ENCODE measurements around the gene MAN1C1. TPM values are rescaled to one million over a fixed set of nuclear protein-coding genes. Genes with fewer than 3 reads are reported as not detected.

Gene MAN1C1
- total and polyA plus RNA-seq, 2 donors (not counting 3 experiments of a cell fraction or from before 2014, with no cell fraction given) = 1.5 to 4.0 TPM

DNA sequence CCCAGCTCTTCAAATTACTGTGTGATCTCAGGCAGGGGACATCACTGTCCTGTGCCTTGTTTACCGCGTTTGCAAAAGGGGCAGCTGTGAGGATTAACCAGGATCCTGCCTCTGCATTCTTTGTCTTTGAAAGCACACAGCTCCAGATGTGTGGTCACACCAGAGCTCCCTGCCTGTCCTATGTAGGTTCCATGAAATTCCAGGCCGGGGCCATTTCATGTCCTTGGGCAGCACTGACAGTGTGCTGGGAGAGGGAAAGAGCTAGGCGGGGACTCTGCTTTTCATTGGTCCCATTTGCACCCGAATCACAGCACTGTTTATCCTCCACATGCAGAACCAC lies 141.2 kb downstream of the MAN1C1 start:
- intact Hi-C loops (cut with micrococcal nuclease) = no loop called here
- no peaks in the 10 kb centered on the region for H3K9me1 ChIP-seq (replicated peaks; ENCODE audit: control insufficient read depth, extremely low read depth, insufficient read depth, low read length)
- H3K9me3 ChIP-seq (replicated peaks; ENCODE audit: control insufficient read depth, insufficient read depth, low read length) = no peaks in the 10 kb centered on the region
- H2AFZ ChIP-seq (ENCODE audit: low read depth, low read length) = no peak overlapping the region
- no peaks in the 10 kb centered on the region for H3K4me1 ChIP-seq (ENCODE audit: control insufficient read depth, extremely low read depth, insufficient read depth, low read length)
- no peak overlapping the region for H3K27ac ChIP-seq (ENCODE audit: insufficient read depth, low read depth, low read length)
- dilution Hi-C loops (cut with MboI; ENCODE audit: extremely low pct_ligation_motif_present, low sequenced_read_pairs) = no loop called here
- H3K9ac ChIP-seq (replicated peaks; ENCODE audit: extremely low read depth, insufficient read depth, low read length) = no peak overlapping the region
- TF ChIP-seq CTCF (IDR thresholded peaks at IDR 0.05; ENCODE audit: extremely low read depth in 1 of 2, insufficient read depth in 1 of 2, low read depth in 1 of 2, low read length in 2 of 2) (no peak), MYC (IDR thresholded peaks at IDR 0.05; ENCODE audit: low read depth, low read length) (no peak), FOS (IDR thresholded peaks at IDR 0.05; ENCODE audit: borderline replicate concordance, insufficient read depth, low read length) (no peak), MAX (IDR thresholded peaks at IDR 0.05; ENCODE audit: insufficient read depth, insufficient read length) (no peak)
- ChIA-PET CTCF (interaction anchor here (1.2 to 1.5 kb wide), 2 partner anchors 10 to 327 kb away, joined by 3 read pairs; partner anchors contain the start of gene MACO1), POLR2A (interaction anchor here (0.6 kb wide), 1 partner anchor 178 kb away, joined by 4 read pairs; no protein-coding TSS in a partner anchor)
- FAIRE-seq (no peak), DNase-seq (ENCODE audit: low read depth, low spot score) (no peak)
- no peaks in the 10 kb centered on the region for H3K79me2 ChIP-seq (ENCODE audit: control insufficient read depth, insufficient read depth, low read length)
- H3K4me3 ChIP-seq (replicated peaks in 1 of 3; ENCODE audit: insufficient read depth in 1 of 3, low read depth in 1 of 3, low read length in 3 of 3) = no peak overlapping the region
- H4K20me1 ChIP-seq (replicated peaks; ENCODE audit: control insufficient read depth, extremely low read depth, insufficient read depth, low read length) = no peaks in the 10 kb centered on the region
- H3K27me3 ChIP-seq (ENCODE audit: control insufficient read depth in 2 of 2, insufficient read depth in 2 of 2, low read length in 2 of 2) = peaks cover 0 to 4% of the 10 kb centered on the region in 2 experiments
- no TSS peak for BruUV-seq (replicated peaks)
- H3K36me3 ChIP-seq (ENCODE audit: control insufficient read depth in 2 of 2, extremely low read depth in 1 of 2, insufficient read depth in 2 of 2, low read length in 2 of 2) = no peaks in the 10 kb centered on the region
- H3K4me2 ChIP-seq (ENCODE audit: insufficient read depth, low read length) = no peak overlapping the region

GRCh38 chr1:25758466-25759070 lies 142.0 kb downstream of the MAN1C1 start:
- FAIRE-seq = no peak
- no TSS peak for BruUV-seq (replicated peaks)
- POLR2A ChIA-PET = interaction anchor here (0.6 kb wide), 1 partner anchor 179 kb away, joined by 4 read pairs; no protein-coding TSS in a partner anchor

More at GRCh38 chr1:25758466-25759070, 142.0 kb downstream of the MAN1C1 start:
- no peaks in the 10 kb centered on the region for H3K79me2 ChIP-seq (ENCODE audit: control insufficient read depth, insufficient read depth, low read length)
- TF ChIP-seq POLR2AphosphoS5 (IDR thresholded peaks at IDR 0.05; ENCODE audit: insufficient read depth, low read depth, low read length) (no peak), MAX (IDR thresholded peaks at IDR 0.05; ENCODE audit: insufficient read depth, insufficient read length) (no peak), EZH2 (IDR thresholded peaks at IDR 0.05; ENCODE audit: borderline replicate concordance, low read depth, low read length, severe bottlenecking) (no peak), GATA2 (IDR thresholded peaks at IDR 0.05; ENCODE audit: insufficient read depth, insufficient read length, low read depth, low read length) (no peak), POLR2A (IDR thresholded peaks at IDR 0.05; ENCODE audit: low read depth, low read length) (no peak), MYC (IDR thresholded peaks at IDR 0.05; ENCODE audit: low read depth, low read length) (no peak), JUN (IDR thresholded peaks at IDR 0.05; ENCODE audit: borderline replicate concordance, insufficient read depth, insufficient read length, low read depth) (no peak), FOS (IDR thresholded peaks at IDR 0.05; ENCODE audit: borderline replicate concordance, insufficient read depth, low read length) (no peak), CTCF (IDR thresholded peaks at IDR 0.05; ENCODE audit: extremely low read depth in 1 of 2, insufficient read depth in 1 of 2, low read depth in 1 of 2, low read length in 2 of 2) (no peak)
- H3K4me3 ChIP-seq (replicated peaks in 1 of 3; ENCODE audit: insufficient read depth in 1 of 3, low read depth in 1 of 3, low read length in 3 of 3) = no peak overlapping the region
- H3K4me2 ChIP-seq (ENCODE audit: insufficient read depth, low read length) = no peak overlapping the region
- H3K36me3 ChIP-seq (ENCODE audit: control insufficient read depth in 2 of 2, extremely low read depth in 1 of 2, insufficient read depth in 2 of 2, low read length in 2 of 2) = no peaks in the 10 kb centered on the region
- H3K9me3 ChIP-seq (replicated peaks; ENCODE audit: control insufficient read depth, insufficient read depth, low read length) = no peaks in the 10 kb centered on the region
- no peak overlapping the region for H3K9ac ChIP-seq (replicated peaks; ENCODE audit: extremely low read depth, insufficient read depth, low read length)
- no peaks in the 10 kb centered on the region for H4K20me1 ChIP-seq (replicated peaks; ENCODE audit: control insufficient read depth, extremely low read depth, insufficient read depth, low read length)
- DNase-seq (ENCODE audit: low read depth, low spot score) = no peak
- dilution Hi-C loops (cut with MboI; ENCODE audit: extremely low pct_ligation_motif_present, low sequenced_read_pairs) = no loop called here
- H2AFZ ChIP-seq (ENCODE audit: low read depth, low read length) = no peak overlapping the region
- H3K27me3 ChIP-seq (ENCODE audit: control insufficient read depth in 2 of 2, insufficient read depth in 2 of 2, low read length in 2 of 2) = peaks cover 0 to 4% of the 10 kb centered on the region in 2 experiments
- CTCF ChIA-PET = interaction anchor here (1.1 to 1.5 kb wide), 3 partner anchors 11 to 328 kb away, joined by 3 read pairs; partner anchors contain the start of gene MACO1
- H3K27ac ChIP-seq (ENCODE audit: insufficient read depth, low read depth, low read length) = no peak overlapping the region
- intact Hi-C loops (cut with micrococcal nuclease) = no loop called here
- H3K9me1 ChIP-seq (replicated peaks; ENCODE audit: control insufficient read depth, extremely low read depth, insufficient read depth, low read length) = no peaks in the 10 kb centered on the region
- H3K4me1 ChIP-seq (ENCODE audit: control insufficient read depth, extremely low read depth, insufficient read depth, low read length) = no peaks in the 10 kb centered on the region

All from endothelial cell of umbilical vein (primary cell).